ENCODE results near the gene SLC27A2.

The SLC27A2 gene

GRCh38 chr15:50149090-50149489 is 32.9 kb upstream of the SLC27A2 start:
- TF ChIP-seq, protein P1, sequence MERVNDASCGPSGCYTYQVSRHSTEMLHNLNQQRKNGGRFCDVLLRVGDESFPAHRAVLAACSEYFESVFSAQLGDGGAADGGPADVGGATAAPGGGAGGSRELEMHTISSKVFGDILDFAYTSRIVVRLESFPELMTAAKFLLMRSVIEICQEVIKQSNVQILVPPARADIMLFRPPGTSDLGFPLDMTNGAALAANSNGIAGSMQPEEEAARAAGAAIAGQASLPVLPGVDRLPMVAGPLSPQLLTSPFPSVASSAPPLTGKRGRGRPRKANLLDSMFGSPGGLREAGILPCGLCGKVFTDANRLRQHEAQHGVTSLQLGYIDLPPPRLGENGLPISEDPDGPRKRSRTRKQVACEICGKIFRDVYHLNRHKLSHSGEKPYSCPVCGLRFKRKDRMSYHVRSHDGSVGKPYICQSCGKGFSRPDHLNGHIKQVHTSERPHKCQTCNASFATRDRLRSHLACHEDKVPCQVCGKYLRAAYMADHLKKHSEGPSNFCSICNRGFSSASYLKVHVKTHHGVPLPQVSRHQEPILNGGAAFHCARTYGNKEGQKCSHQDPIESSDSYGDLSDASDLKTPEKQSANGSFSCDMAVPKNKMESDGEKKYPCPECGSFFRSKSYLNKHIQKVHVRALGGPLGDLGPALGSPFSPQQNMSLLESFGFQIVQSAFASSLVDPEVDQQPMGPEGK (CRISPR knock-in tag; IDR thresholded peaks at IDR 0.05; ENCODE audit: borderline replicate concordance) = no peak
- TF ChIP-seq OSR1 (CRISPR knock-in tag; IDR thresholded peaks at IDR 0.05) = no peak
- TF ChIP-seq CSRNP3 (CRISPR knock-in tag; IDR thresholded peaks at IDR 0.05) = no peak
- TF ChIP-seq ESRRG (CRISPR knock-in tag; IDR thresholded peaks at IDR 0.05) = no peak
- TF ChIP-seq ZC3H10 (CRISPR knock-in tag; IDR thresholded peaks at IDR 0.05) = no peak
- no peak for TF ChIP-seq TSHZ2 (CRISPR knock-in tag; IDR thresholded peaks at IDR 0.05)
- TF ChIP-seq, protein P2, sequence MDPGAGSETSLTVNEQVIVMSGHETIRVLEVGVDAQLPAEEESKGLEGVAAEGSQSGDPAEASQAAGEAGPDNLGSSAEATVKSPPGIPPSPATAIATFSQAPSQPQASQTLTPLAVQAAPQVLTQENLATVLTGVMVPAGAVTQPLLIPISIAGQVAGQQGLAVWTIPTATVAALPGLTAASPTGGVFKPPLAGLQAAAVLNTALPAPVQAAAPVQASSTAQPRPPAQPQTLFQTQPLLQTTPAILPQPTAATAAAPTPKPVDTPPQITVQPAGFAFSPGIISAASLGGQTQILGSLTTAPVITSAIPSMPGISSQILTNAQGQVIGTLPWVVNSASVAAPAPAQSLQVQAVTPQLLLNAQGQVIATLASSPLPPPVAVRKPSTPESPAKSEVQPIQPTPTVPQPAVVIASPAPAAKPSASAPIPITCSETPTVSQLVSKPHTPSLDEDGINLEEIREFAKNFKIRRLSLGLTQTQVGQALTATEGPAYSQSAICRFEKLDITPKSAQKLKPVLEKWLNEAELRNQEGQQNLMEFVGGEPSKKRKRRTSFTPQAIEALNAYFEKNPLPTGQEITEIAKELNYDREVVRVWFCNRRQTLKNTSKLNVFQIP (CRISPR knock-in tag; IDR thresholded peaks at IDR 0.05; ENCODE audit: borderline replicate concordance, low read depth) = no peak
- TF ChIP-seq, protein P3, sequence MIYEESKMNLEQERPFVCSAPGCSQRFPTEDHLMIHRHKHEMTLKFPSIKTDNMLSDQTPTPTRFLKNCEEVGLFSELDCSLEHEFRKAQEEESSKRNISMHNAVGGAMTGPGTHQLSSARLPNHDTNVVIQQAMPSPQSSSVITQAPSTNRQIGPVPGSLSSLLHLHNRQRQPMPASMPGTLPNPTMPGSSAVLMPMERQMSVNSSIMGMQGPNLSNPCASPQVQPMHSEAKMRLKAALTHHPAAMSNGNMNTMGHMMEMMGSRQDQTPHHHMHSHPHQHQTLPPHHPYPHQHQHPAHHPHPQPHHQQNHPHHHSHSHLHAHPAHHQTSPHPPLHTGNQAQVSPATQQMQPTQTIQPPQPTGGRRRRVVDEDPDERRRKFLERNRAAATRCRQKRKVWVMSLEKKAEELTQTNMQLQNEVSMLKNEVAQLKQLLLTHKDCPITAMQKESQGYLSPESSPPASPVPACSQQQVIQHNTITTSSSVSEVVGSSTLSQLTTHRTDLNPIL (CRISPR knock-in tag; IDR thresholded peaks at IDR 0.05; ENCODE audit: low read depth) = no peak
- TF ChIP-seq TCF4 (CRISPR knock-in tag; IDR thresholded peaks at IDR 0.05; ENCODE audit: borderline replicate concordance) = no peak
- TF ChIP-seq ISL1 (CRISPR knock-in tag; IDR thresholded peaks at IDR 0.05) = no peak
- TF ChIP-seq PPARA (CRISPR knock-in tag; IDR thresholded peaks at IDR 0.05; ENCODE audit: borderline replicate concordance) = no peak
- no peak for TF ChIP-seq ZNF8 (CRISPR knock-in tag; IDR thresholded peaks at IDR 0.05)
- no peak for TF ChIP-seq RARB (CRISPR knock-in tag; IDR thresholded peaks at IDR 0.05)
- TF ChIP-seq ZFP30 (CRISPR knock-in tag; IDR thresholded peaks at IDR 0.05) = no peak
- no peak for TF ChIP-seq ZFP3 (CRISPR knock-in tag; IDR thresholded peaks at IDR 0.05)
- no peak for TF ChIP-seq SNAI2 (CRISPR knock-in tag; IDR thresholded peaks at IDR 0.05)
- TF ChIP-seq ZNF565 (CRISPR knock-in tag; conservative IDR thresholded peaks at IDR 0.05; ENCODE audit: low read depth) = no peak
- TF ChIP-seq BACH2 (CRISPR knock-in tag; IDR thresholded peaks at IDR 0.05; ENCODE audit: borderline replicate concordance) = no peak
- no peak for TF ChIP-seq ZNF70 (CRISPR knock-in tag; IDR thresholded peaks at IDR 0.05)
- no peak for TF ChIP-seq ARNTL (CRISPR knock-in tag; IDR thresholded peaks at IDR 0.05; ENCODE audit: borderline replicate concordance, low read depth)
- ATAC-seq = no peak

DNA sequence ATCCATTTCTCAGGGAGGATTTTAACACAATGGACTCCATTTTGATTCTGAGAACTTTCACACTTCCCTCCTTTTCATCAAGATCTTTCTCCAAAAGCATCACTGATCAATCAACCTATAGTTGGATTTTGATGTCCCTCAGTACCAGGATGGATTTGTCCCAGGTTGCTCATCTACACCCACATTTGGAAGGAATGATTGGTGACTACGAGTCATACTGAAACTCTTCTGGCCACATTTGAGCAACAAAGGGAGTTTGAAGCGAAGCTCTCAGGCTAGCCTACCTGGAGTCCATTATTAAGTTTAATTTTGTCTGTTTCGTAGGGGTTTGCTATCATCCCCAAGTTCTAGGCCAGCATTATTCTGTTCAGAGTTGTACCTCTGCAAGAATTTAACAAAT is 31.6 kb upstream of the SLC27A2 start:
- ATAC-seq = no peak

More for the DNA sequence above, 31.6 kb upstream of the SLC27A2 start:
- TF ChIP-seq ZC3H10 (CRISPR knock-in tag; IDR thresholded peaks at IDR 0.05) (no peak), ARNTL (CRISPR knock-in tag; IDR thresholded peaks at IDR 0.05; ENCODE audit: borderline replicate concordance, low read depth) (no peak), PPARA (CRISPR knock-in tag; IDR thresholded peaks at IDR 0.05; ENCODE audit: borderline replicate concordance) (no peak), OSR1 (CRISPR knock-in tag; IDR thresholded peaks at IDR 0.05) (no peak), ZFP30 (CRISPR knock-in tag; IDR thresholded peaks at IDR 0.05) (no peak), ZNF565 (CRISPR knock-in tag; conservative IDR thresholded peaks at IDR 0.05; ENCODE audit: low read depth) (no peak), ESRRG (CRISPR knock-in tag; IDR thresholded peaks at IDR 0.05) (no peak), CSRNP3 (CRISPR knock-in tag; IDR thresholded peaks at IDR 0.05) (no peak), GLIS3 (CRISPR knock-in tag; IDR thresholded peaks at IDR 0.05) (no peak)

Measured in SK-N-SH treated with all-trans-retinoic acid at 6 μM for 48 hours (cell line).